Pancreas (tissue), 10 donors: ENCODE results near the gene TMEM184A. TPM values are rescaled to one million over a fixed set of nuclear protein-coding genes. Genes with fewer than 3 reads are reported as not detected.

Source experiments
- ATAC-seq, 4 donors: fragments of 200-7000 bp; cut with Tn5 transposase; one replicate each; pipeline versions ENCODE4 v1.8.0 to v1.9.1; 2020; ENCODE audit warnings: mild to moderate bottlenecking in 4 of 4, moderate library complexity in 4 of 4
- DNase-seq, 6 donors: peaks; one replicate each; pipeline ENCODE4 v3.0.0-alpha.2; 2020
- FAIRE-seq: peaks from 2 replicates; lab custom pipeline; 2012; peaks lifted over from hg19 to GRCh38; lab: Jason Lieb, UNC
- H3K27ac ChIP-seq, 4 donors: fragments of 200-600 bp; sonication (generic); 1 replicate in 3 of 4; 2 replicates in 1 of 4; pipeline versions ENCODE4 v1.5.0 to v1.8.0; 2020
- H3K27me3 ChIP-seq, 4 donors: fragments of 200-600 bp; one replicate each; pipeline ENCODE4 v1.8.0; 2021
- H3K36me3 ChIP-seq, 3 donors: fragments of 200-600 bp; sonication (generic) in 1 of 3; one replicate each; pipeline versions ENCODE4 v1.5.0 to v1.8.0; 2020 to 2021
- H3K4me1 ChIP-seq, 3 donors: fragments of 200-600 bp; one replicate each; pipeline ENCODE4 v1.8.0; 2021
- H3K4me3 ChIP-seq, 4 donors: fragments of 200-600 bp; sonication (generic) in 2 of 4; one replicate each; pipeline versions ENCODE4 v1.5.0 to v1.8.0; 2020 to 2021
- H3K9me3 ChIP-seq, 4 donors: fragments of 200-600 bp; one replicate each; pipeline ENCODE4 v1.8.0; 2021
- WGBS, 2 donors: extraction: QIAGEN DNeasy Blood & Tissue Kit; methylation state at CpG; one replicate each; pipeline ENCODE4 v1.1.7; 2013; 5-methylcytosine and 5-hydroxymethylcytosine counted together
- intact Hi-C, 3 donors: fragments of 100-400 bp; cut with DNase I; formaldehyde crosslinking; loops; one replicate each; pipeline versions ENCODE4 v1.11.1 to v1.14.2; 2022
- polyA plus RNA-seq, 2 donors: library from polyadenylated mRNA; stranded (reverse); fragments of 200-250 nt; gene quantifications; one replicate each; pipeline ENCODE4 v1.2.3, GENCODE V29; 2013
- total RNA-seq, 6 donors: library from RNA; stranded (reverse); fragmentation: NEBNext Ultra II Directional in 4 of 6; extraction: Animal tissue kit (Norgen Biotek cat#: 25700) in 4 of 6; gene quantifications; one replicate each; pipeline versions ENCODE4 v1.2.1 to v1.2.4, GENCODE V29; 2021 to 2023
- TF ChIP-seq, protein P1 (sequence below), 4 donors: fragments of 200-600 bp; sonication (generic) in 3 of 4; IDR thresholded peaks; one replicate each; pipeline versions ENCODE4 v1.5.0 to v1.8.0; 2021; ENCODE audit warnings: antibody characterized with exemption in 4 of 4
- donor health status: healthy with polysubstance abuse.
- donor health status: DM: no; HTN: no; CAD: no; lungs with moderate emphysema.
- donor health status: DM: no; HTN: no; CAD: no.
- donor health status: control.
- donor health status: control.
- donor health status: Bipolar disorder and iron deficiency.
- donor health status: DM: yes; HTN: yes; CAD: no.
- donor health status: DM: no; HTN: no; CAD: no.
- donor health status: DM: no; HTN: no; CAD: no.
- donor health status: DM: yes; HTN: yes; CAD: no.

The TMEM184A gene
- total and polyA plus RNA-seq, 8 donors, result 15.2 to 58.9 (median 25.4) TPM

GRCh38 chr7:1535701-1536454, 20.1 kb downstream of the TMEM184A start:
- no peak overlapping the region for H3K4me3 ChIP-seq
- FAIRE-seq (no peak), ATAC-seq (no peak), DNase-seq (peak in 4 of 6 donors; percentile 26 to 58 (median 31))
- H3K36me3 ChIP-seq, result peaks cover 8 to 19% (median 10%) of the 10 kb centered on the region in 3 donors
- intact Hi-C loops, result no loop called here
- 88 to 89% methylated on average over 42 of the region's 42 CpGs for WGBS, 2 donors
- peaks cover 27 to 49% (median 37%) of the 10 kb centered on the region in 3 donors for H3K4me1 ChIP-seq
- H3K9me3 ChIP-seq, result no peaks in the 10 kb centered on the region
- H3K27me3 ChIP-seq, result no peaks in the 10 kb centered on the region
- TF ChIP-seq, protein P1, sequence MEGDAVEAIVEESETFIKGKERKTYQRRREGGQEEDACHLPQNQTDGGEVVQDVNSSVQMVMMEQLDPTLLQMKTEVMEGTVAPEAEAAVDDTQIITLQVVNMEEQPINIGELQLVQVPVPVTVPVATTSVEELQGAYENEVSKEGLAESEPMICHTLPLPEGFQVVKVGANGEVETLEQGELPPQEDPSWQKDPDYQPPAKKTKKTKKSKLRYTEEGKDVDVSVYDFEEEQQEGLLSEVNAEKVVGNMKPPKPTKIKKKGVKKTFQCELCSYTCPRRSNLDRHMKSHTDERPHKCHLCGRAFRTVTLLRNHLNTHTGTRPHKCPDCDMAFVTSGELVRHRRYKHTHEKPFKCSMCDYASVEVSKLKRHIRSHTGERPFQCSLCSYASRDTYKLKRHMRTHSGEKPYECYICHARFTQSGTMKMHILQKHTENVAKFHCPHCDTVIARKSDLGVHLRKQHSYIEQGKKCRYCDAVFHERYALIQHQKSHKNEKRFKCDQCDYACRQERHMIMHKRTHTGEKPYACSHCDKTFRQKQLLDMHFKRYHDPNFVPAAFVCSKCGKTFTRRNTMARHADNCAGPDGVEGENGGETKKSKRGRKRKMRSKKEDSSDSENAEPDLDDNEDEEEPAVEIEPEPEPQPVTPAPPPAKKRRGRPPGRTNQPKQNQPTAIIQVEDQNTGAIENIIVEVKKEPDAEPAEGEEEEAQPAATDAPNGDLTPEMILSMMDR (IDR thresholded peaks at IDR 0.05), result no peak
- H3K27ac ChIP-seq, result peak overlapping the region; percentile 90 to 98 (median 96)

DNA sequence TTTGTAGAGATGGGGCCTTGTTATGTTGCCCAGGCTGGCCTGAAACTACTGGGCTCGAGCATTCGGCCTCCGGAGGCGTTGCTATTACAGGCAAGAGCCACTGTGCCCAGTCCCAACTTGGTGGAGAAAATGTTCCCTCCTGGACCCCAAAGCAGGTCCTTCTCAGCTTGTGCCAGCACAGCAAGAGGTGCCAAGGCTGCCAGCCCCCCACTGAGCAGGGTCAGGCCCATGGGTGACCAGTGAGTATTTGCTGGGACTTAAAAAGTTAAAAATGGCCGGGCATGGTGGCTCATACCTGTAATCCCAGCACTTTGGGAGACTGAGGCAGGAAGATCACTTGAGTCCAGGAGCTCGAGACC, 20.9 kb downstream of the TMEM184A start:
- intact Hi-C loops, result no loop called here
- Histone ChIP-seq H3K27me3 (no peaks in the 10 kb centered on the region), H3K4me3 (no peak overlapping the region), H3K4me1 (peaks cover 27 to 49% (median 37%) of the 10 kb centered on the region in 3 donors), H3K27ac (peak overlapping the region in 3 of 4 donors; percentile 16 to 98 (median 46)), H3K36me3 (peaks cover under 1 to 11% (median 2%) of the 10 kb centered on the region in 3 donors), H3K9me3 (no peaks in the 10 kb centered on the region)
- DNase-seq (peak in 3 of 6 donors; percentile 27 to 52 (median 31)), ATAC-seq (no peak), FAIRE-seq (no peak)
- TF ChIP-seq, protein P1 (IDR thresholded peaks at IDR 0.05), result no peak
- 59 to 62% methylated on average over 6 of the region's 6 CpGs for WGBS, 2 donors

GRCh38 chr7:1534330-1535099, 21.5 kb downstream of the TMEM184A start:
- Histone ChIP-seq H3K27me3 (no peaks in the 10 kb centered on the region), H3K27ac (peak overlapping the region; percentile 97 to 99 (median 98)), H3K9me3 (no peaks in the 10 kb centered on the region), H3K4me3 (no peak overlapping the region), H3K4me1 (peaks cover 27 to 49% (median 37%) of the 10 kb centered on the region in 3 donors), H3K36me3 (peaks cover 0 to 5% (median 0%) of the 10 kb centered on the region in 3 donors)
- ATAC-seq (no peak), FAIRE-seq (no peak), DNase-seq (peak in 5 of 6 donors; percentile 32 to 82 (median 36))
- intact Hi-C loops, result no loop called here
- WGBS, 2 donors, result 79 to 85% methylated on average over 30 of the region's 30 CpGs
- TF ChIP-seq, protein P1 (IDR thresholded peaks at IDR 0.05), result no peak

DNA sequence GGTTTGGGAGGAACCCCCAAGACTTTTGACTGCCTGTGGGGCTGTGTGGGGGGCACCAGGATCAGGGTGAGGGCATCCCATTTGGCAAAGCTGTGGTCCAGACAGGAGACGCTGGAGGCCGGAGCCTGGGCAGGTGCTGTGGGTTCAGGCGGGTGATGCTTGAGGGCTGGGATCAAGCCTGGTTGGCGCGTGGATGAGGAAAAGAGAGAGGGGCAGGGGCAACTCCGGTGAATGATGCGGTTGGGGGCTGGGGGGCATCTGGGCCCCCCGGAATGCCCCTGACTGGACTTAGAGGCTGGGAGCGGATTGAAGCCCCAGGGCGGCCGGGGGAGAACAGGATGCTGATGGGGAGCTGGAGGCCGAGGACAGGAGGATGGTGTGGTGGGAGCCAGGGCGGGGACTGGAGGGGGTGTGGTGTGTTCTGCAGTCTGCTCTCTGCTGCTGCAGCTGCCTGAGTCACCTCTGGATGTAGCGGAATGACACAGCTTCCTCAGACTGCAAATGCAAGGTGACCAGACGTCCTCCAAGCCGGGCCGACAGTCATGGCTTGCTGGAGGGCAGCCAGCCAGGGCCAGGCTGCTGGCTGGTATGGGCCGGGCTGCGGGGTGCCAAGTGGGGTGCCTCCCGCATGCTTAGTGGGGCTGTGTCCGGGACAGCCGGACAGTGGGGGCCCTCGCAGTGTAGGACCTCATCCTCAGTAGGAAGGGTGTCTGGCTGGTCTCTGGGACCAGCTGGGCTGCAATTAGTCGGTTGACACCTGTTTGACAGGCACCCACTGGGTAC, 22.3 kb downstream of the TMEM184A start:
- DNase-seq (peak; percentile 43 to 86 (median 72)), FAIRE-seq (no peak), ATAC-seq (peak in 1 of 4 donors; percentile 3)
- H3K36me3 ChIP-seq, result no peaks in the 10 kb centered on the region
- H3K9me3 ChIP-seq, result no peaks in the 10 kb centered on the region
- peak overlapping the region; percentile 97 to 99 (median 98) for H3K27ac ChIP-seq
- 56 to 58% methylated on average over 24 of the region's 24 CpGs for WGBS, 2 donors
- intact Hi-C loops, result no loop called here
- no peaks in the 10 kb centered on the region for H3K27me3 ChIP-seq
- H3K4me1 ChIP-seq, result peaks cover 27 to 49% (median 37%) of the 10 kb centered on the region in 3 donors
- H3K4me3 ChIP-seq, result peak overlapping the region in 2 of 4 donors; percentile 68 to 69
- TF ChIP-seq, protein P1 (IDR thresholded peaks at IDR 0.05), result no peak
